Muscle of leg (tissue), 11 donors: ENCODE data around the gene HLA-DMA. TPM values are rescaled to one million over a fixed set of nuclear protein-coding genes. Genes with fewer than 3 reads are reported as not detected.
"Not testable (repeated sequence)": the region's sequence is repeated elsewhere in the genome, so short reads cannot be mapped to it uniquely, and the experiment has no call there.

Experiments
- DNase-seq: peaks from one replicate; pipeline ENCODE4 v3.0.0; 2013
- H3K27ac ChIP-seq: one replicate; pipeline ENCODE4 v1.5.1; 2013; ENCODE audit warnings: mild to moderate bottlenecking, low read length, control low read depth
- H3K27me3 ChIP-seq: one replicate; pipeline ENCODE4 v1.6.1; 2013; ENCODE audit warnings: low read length; ENCODE audit not compliant: control insufficient read depth, insufficient read depth
- H3K36me3 ChIP-seq: one replicate; pipeline ENCODE4 v1.6.1; 2013; ENCODE audit warnings: low read length; ENCODE audit not compliant: control insufficient read depth, insufficient read depth
- H3K4me1 ChIP-seq: one replicate; pipeline ENCODE4 v1.6.1; 2013; ENCODE audit warnings: low read length; ENCODE audit not compliant: control insufficient read depth, insufficient read depth
- H3K4me3 ChIP-seq: one replicate; pipeline ENCODE4 v1.5.1; 2013; ENCODE audit warnings: low read length, control low read depth
- H3K9me3 ChIP-seq: replicated peaks from 2 replicates; pipeline ENCODE4 v1.6.1; 2013; ENCODE audit warnings: low read depth, low read length; ENCODE audit not compliant: control insufficient read depth
- WGBS: methylation state at CpG from one replicate; pipeline ENCODE4 v1.1.5; 2013; ENCODE audit warnings: missing lambda C conversion rate; ENCODE audit not compliant: insufficient coverage; 5-methylcytosine and 5-hydroxymethylcytosine counted together
- polyA plus RNA-seq, 8 donors: library from polyadenylated mRNA; unstranded; fragments of 120-200 nt; gene quantifications; one replicate each; pipeline versions ENCODE4 v1.2.1 to v1.2.3, GENCODE V29; 2013; ENCODE audit warnings: inconsistent platforms in 1 of 8, low replicate concordance in 1 of 8; ENCODE audit not compliant: insufficient read length in 8 of 8, insufficient read depth in 1 of 8
- total RNA-seq: library from RNA; stranded (reverse); fragments of 120-200 nt; gene quantifications from one replicate; pipeline ENCODE4 v1.2.4, GENCODE V29; 2013

Gene HLA-DMA
- total and polyA plus RNA-seq, 9 donors: 2.6 to 6.9 (median 4.2) TPM

DNA sequence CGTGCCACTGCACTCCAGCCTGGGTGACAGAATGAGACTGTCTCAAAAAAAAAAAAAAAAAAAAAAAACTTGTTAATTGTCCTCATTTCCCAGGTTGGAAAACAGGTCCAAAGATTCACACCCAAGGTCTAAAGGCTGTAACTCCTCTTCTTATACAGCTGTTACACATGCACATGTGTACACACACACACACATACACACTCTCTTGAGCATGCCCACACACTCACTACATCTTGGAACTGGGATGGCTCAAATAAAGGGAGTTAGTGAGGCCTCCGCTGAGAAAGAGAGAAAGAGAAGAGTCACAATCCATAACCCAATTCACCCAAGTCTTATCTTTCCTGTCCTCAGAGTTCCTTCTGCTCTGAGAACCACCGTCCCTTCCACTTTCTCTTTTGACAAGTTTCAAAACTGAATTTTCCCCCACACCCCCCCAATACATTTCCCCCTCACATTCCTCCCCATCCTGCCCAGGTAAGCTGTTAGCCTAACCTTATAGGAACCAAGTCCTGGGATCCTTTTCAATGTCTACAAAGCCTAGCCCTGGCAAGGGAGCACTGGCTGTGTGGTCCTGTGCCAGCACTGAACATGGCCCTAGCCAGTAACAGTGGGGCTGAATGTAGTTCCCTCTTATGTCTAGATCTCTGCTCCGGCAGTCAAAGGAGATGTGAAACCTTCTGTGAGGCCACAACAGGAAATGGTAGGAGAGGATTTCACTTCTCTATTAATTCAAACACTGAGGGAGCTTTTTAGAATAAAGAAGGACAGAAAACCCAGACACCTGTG is 8.8 kb downstream of the HLA-DMA start:
- no peaks in the 10 kb centered on the region for H3K36me3 ChIP-seq
- H3K4me3 ChIP-seq: no peak overlapping the region
- 90% methylated on average over 1 of the region's 4 CpGs for WGBS
- H3K4me1 ChIP-seq: peaks cover 7% of the 10 kb centered on the region
- DNase-seq: peak; percentile 74
- peaks cover 6% of the 10 kb centered on the region for H3K27me3 ChIP-seq
- no peaks in the 10 kb centered on the region for H3K9me3 ChIP-seq
- H3K27ac ChIP-seq: peak overlapping the region; percentile 37

DNA sequence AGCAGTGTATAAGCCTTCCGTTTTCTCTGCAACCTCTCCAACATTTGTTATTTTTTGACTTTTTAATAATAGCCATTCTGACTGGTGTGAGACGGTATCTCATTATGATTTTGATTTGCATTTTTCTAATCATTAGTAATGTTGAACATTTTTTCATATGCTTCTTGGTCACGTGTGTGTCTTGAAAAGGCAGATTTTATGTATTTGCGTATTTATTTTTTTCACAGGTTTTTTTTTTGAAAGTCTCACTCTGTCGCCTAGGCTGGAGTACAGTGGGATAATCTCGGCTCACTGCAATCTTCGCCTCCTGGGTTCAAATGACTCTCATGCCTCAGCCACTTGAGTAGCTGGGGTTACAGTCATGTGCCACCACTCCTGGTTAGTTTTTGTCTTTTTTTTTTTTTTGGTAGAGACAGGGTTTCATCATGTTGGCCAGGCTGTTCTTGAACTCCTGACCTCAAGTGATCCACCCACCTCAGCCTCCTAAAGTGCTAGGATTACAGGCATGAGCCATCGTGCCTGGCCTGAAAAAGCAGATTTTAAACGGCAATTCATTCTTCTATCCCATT is 10.3 kb downstream of the HLA-DMA start:
- not testable (repeated sequence) for H3K9me3 ChIP-seq, DNase-seq, H3K27ac ChIP-seq, H3K36me3 ChIP-seq, H3K4me1 ChIP-seq, H3K4me3 ChIP-seq
- 33% methylated on average over 3 of the region's 9 CpGs for WGBS
- peaks cover 11% of the 10 kb centered on the region for H3K27me3 ChIP-seq

DNA sequence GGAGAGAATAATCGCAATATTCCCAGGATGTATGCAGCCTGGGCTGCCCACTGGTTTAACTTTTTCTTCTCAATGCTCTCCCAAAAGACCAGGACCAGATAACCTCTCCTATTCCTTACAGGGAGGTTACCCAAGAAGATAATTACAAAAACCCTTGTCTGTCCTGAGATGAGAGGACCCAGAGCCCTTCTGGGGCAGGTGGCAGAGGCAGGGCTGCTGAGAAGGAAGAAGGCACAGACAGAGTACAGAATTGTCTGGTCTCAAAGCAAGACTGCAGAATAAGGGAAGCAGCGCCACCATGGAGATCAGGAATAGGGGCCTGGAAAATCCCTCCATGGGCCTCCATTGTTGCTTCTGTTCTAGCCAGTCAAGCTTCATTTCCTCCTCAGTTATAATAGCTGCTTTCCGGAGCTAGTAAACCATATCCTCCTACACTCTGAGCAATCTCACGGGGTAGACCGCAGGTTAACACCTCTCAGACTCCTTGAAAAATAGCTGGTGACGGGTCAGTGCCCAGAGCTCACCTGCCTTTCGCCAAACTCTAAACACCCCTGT is 11.6 kb downstream of the HLA-DMA start:
- peaks cover 16% of the 10 kb centered on the region for H3K27me3 ChIP-seq
- H3K36me3 ChIP-seq: no peaks in the 10 kb centered on the region
- 55% methylated on average over 6 of the region's 7 CpGs for WGBS
- peak; percentile 16 for DNase-seq
- H3K27ac ChIP-seq: peak overlapping the region; percentile 86
- no peaks in the 10 kb centered on the region for H3K9me3 ChIP-seq
- H3K4me1 ChIP-seq: peaks cover 7% of the 10 kb centered on the region
- H3K4me3 ChIP-seq: no peak overlapping the region

DNA sequence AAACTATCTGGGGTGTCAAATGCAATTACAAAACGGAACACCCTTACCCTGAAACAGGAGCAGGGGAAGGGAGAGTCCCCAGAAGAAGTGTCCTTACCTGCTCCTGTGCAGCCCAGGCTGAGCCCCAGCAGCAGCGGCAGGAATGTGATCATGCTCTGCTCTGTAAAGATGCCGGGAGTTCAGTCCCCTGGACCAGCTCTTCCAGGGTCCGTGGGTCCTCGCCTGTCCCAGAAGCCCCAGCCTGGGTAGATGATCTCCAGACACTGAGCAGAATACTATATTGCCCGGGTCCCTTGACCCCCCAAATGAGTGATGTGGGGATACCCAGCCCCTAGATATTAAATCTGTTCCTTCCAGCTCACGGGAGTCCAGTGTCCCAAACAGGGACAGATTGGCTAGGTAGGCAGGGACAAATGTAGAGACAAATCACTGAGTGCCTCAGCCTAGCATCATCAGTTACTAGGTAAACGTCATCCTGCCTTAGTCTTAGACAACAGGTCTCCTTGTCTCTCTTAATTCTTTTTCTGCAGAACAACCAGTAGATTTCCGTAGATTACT is 12.2 kb downstream of the HLA-DMA start, which contains the start of gene HLA-DMB:
Gene HLA-DMB (minus strand): TSS at position 373 of the 558 bp plus-strand sequence. CDS start 221 bp downstream, at position 152.
- WGBS: 27% methylated on average over 6 of the region's 9 CpGs
- DNase-seq: peak; percentile 91
- Histone ChIP-seq H3K27ac (peak within 1 kb of the TSS; percentile 86), H3K27me3 (peaks cover 16% of the 10 kb centered on the region), H3K36me3 (no peaks in the 10 kb centered on the region), H3K4me1 (peaks cover 7% of the 10 kb centered on the region), H3K9me3 (no peaks in the 10 kb centered on the region), H3K4me3 (peak within 1 kb of the TSS; percentile 33)

DNA sequence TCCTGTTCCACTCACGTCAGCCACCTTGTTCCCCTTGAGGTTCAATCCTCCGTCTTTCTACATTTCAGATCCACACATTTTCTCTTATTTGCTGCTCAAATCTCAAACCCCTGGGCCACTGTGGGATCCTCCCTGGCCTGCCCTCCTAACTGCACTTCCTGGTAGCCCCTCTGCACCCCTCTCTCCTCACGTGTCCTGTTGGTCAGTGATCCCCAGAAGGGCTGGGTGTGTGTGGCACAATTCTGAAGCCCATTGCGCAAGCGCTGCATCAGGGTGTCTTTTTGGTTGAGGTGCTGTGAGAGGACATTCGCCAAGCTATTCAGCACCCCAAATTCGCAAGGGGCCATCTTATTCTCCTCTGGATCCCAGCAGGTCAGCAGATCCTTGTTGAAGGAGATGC is 14.4 kb downstream of the HLA-DMA start:
- Histone ChIP-seq H3K4me3 (no peak overlapping the region), H3K27ac (no peak overlapping the region), H3K36me3 (no peaks in the 10 kb centered on the region), H3K27me3 (peaks cover 16% of the 10 kb centered on the region), H3K4me1 (peaks cover 7% of the 10 kb centered on the region), H3K9me3 (no peaks in the 10 kb centered on the region)
- no peak for DNase-seq
- WGBS: 88% methylated on average over 2 of the region's 7 CpGs

DNA sequence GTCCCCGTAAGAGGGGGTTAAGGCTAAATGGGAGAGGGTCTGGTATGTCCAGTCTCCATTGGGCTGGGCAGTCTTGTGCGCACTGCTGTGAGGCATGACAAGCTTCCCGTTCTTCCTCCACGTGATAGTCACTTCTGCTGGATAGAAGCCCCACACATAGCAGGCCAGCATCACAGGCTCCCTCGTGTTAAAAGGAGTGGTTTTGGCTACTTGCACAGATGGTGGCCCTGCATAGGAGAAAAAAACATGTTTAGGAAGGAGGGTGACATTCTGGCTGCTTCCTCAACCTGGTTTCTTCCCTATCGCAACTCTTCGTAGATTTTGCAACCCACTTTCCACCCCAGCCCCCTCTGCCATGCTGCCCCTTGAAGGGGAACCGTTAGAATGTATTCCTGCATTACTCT is 15.7 kb downstream of the HLA-DMA start:
- WGBS: 70% methylated on average over 2 of the region's 8 CpGs
- Histone ChIP-seq H3K4me1 (peaks cover 7% of the 10 kb centered on the region), H3K36me3 (no peaks in the 10 kb centered on the region), H3K27me3 (peaks cover 16% of the 10 kb centered on the region), H3K9me3 (no peaks in the 10 kb centered on the region), H3K4me3 (no peak overlapping the region), H3K27ac (peak overlapping the region; percentile 22)
- peak; percentile 71 for DNase-seq

DNA sequence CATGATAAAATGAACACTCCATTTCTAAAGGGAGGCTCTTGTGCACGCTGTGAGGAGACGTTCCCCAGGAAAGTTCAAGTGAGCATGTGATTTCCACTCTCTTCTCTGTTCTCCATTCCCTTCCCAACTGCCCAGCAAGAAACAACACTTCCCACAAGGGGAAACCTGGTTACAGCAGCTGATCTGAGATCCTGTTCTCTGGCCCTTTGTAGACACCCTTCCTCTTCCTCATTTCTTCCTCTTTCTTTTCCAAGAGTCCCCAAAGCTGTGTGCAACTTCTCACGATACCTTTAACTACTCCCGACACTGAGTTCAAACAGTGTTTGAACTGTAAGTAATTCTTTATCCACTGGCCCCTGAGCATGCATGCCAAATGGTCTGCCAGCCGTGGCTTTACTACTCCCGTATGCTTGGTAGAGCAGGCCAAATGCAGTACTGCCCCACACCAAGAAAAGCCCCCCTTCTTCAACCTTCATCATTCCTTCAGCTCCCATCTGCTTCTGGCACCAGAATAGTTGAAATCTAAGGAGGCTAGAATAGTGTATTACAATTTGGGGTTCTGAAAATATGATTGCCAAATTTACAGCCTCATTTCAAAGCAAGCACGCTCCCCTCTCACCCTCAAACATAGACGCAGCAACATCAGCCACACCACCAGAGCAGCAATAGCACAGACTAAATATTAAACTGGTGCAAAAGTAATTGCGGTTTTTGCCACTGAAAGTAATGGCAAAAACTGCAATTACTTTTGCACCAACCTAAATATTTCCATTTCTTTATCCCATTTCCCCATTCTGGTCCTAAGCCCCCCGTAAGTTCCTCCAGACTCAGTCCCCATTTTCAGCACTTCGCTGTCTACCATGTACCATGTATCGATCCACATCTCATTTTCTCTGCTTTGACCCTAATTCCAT is 16.4 kb downstream of the HLA-DMA start:
- Histone ChIP-seq H3K27ac (peak overlapping the region; percentile 22), H3K4me1 (peaks cover 6% of the 10 kb centered on the region), H3K27me3 (peaks cover 16% of the 10 kb centered on the region), H3K9me3 (no peaks in the 10 kb centered on the region), H3K36me3 (no peaks in the 10 kb centered on the region), H3K4me3 (no peak overlapping the region)
- peak; percentile 63 for DNase-seq
- WGBS: 60% methylated on average over 10 of the region's 12 CpGs

DNA sequence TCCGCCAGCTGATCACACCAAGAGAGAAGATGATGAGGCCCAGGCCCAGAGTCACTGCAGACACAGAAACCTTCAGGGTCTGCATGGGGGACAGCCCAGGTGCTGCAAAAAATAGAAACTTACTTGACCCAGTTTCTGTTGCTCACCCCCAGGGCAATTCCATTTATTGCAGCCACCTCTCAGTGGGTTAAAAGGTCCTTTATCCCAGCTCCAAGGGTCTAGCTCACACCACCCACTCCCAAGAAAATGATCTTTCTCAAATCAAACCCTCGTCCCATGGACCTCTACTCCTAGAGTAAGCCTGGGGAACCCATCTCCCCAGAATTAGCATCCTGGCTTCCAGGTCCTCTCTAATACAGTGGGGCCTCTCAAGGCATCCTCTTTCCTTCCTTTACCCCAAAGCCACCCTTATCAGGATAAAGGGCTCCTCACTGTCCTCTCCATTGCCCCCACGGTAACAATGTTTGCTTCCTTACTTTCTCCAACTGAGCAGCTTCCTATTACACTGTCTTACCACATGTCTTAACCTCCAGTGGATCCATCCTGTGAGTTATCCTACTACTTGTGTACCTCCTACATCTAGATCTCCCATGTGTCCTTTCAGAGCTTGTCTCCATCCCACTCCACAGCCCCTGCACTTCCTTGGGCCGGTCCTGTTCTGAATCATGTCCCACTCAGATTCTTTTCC is 17.2 kb downstream of the HLA-DMA start:
- no peak for DNase-seq
- peaks cover 2% of the 10 kb centered on the region for H3K4me1 ChIP-seq
- 72% methylated on average over 4 of the region's 4 CpGs for WGBS
- no peaks in the 10 kb centered on the region for H3K36me3 ChIP-seq
- H3K27me3 ChIP-seq: peaks cover 12% of the 10 kb centered on the region
- H3K27ac ChIP-seq: no peak overlapping the region
- no peaks in the 10 kb centered on the region for H3K9me3 ChIP-seq
- no peak overlapping the region for H3K4me3 ChIP-seq

DNA sequence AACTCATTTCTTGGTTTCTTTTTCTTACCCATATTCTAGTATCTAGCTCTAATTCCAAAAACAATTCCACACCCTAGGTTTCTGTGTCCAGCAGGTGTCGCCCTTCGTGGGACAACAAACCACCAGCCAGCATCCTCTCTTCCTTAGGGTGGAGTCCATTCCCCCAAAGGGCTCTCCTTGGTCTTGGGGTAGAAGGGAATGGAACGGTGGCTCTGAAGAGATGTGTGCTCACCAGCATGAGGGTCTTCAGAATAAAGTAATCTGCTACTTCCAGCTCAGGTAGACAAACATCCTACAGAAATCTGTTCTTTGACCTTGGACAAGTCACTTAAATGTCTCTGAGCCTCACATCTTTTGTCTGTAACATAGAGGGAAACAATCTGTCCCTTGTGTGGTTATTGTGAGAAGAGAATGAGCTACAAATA is 19.2 kb downstream of the HLA-DMA start:
- WGBS: no CpG with 5 or more reads among the region's 3 CpGs
- H3K4me1 ChIP-seq: no peaks in the 10 kb centered on the region
- H3K27ac ChIP-seq: no peak overlapping the region

More for the DNA sequence above, 19.2 kb downstream of the HLA-DMA start:
- peaks cover 10% of the 10 kb centered on the region for H3K27me3 ChIP-seq
- H3K36me3 ChIP-seq: no peaks in the 10 kb centered on the region
- no peaks in the 10 kb centered on the region for H3K9me3 ChIP-seq
- H3K4me3 ChIP-seq: no peak overlapping the region
- DNase-seq: peak; percentile 83
